GM23338 (cell line): Measurements from ENCODE around the gene TAS2R40. TPM values are rescaled to one million over a fixed set of nuclear protein-coding genes. Genes with fewer than 3 reads are reported as not detected.

Source experiments
- ATAC-seq: fragments of 200-7000 bp; cut with Tn5 transposase; 3 replicates; pipeline ENCODE4 v1.9.1; 2020
- DNase-seq: peaks from one replicate; pipeline ENCODE4 v3.0.0-alpha.2; 2015; ENCODE audit warnings: low spot score
- H2AFZ ChIP-seq: fragments of 200-600 bp; sonication (generic); 2 replicates; pipeline ENCODE4 v1.8.0; 2016; ENCODE audit warnings: antibody characterized with exemption, mild to moderate bottlenecking, moderate library complexity
- H3F3A ChIP-seq: fragments of 200-600 bp; sonication (generic); replicated peaks from 2 replicates; pipeline ENCODE4 v1.8.0; 2017; ENCODE audit warnings: antibody characterized with exemption, mixed run types, low read depth
- H3K27ac ChIP-seq: fragments of 200-600 bp; sonication (generic); 2 replicates; pipeline ENCODE4 v1.6.1; 2016; ENCODE audit warnings: low read depth
- H3K27me3 ChIP-seq: fragments of 200-600 bp; sonication (generic); 2 replicates; pipeline ENCODE4 v1.8.0; 2016; ENCODE audit warnings: mild to moderate bottlenecking, mixed run types, moderate library complexity; ENCODE audit not compliant: insufficient read depth
- H3K36me3 ChIP-seq: fragments of 200-600 bp; sonication (generic); 2 replicates; pipeline ENCODE4 v1.8.0; 2016; ENCODE audit warnings: mild to moderate bottlenecking; ENCODE audit not compliant: insufficient read depth
- H3K4me1 ChIP-seq: fragments of 200-600 bp; sonication (generic); 2 replicates; pipeline ENCODE4 v1.8.0; 2016; ENCODE audit warnings: mild to moderate bottlenecking, moderate library complexity; ENCODE audit not compliant: insufficient read depth
- H3K4me2 ChIP-seq: fragments of 200-600 bp; sonication (generic); 2 replicates; pipeline ENCODE4 v1.7.1; 2017; ENCODE audit warnings: mixed run types
- H3K4me3 ChIP-seq: fragments of 200-600 bp; sonication (generic); 2 replicates; pipeline ENCODE4 v1.6.1; 2016; ENCODE audit warnings: mixed run types
- H3K79me2 ChIP-seq: fragments of 200-600 bp; sonication (generic); replicated peaks from 2 replicates; pipeline ENCODE4 v1.8.0; 2017; ENCODE audit warnings: mild to moderate bottlenecking; ENCODE audit not compliant: insufficient read depth
- H3K9me2 ChIP-seq: fragments of 200-600 bp; sonication (generic); 2 replicates; pipeline ENCODE4 v1.8.0; 2017; ENCODE audit not compliant: insufficient read depth
- H4K20me1 ChIP-seq: fragments of 200-600 bp; sonication (generic); replicated peaks from 2 replicates; pipeline ENCODE4 v1.8.0; 2017; ENCODE audit warnings: mild to moderate bottlenecking; ENCODE audit not compliant: insufficient read depth
- H3K27ac Mint-ChIP-seq: 2 replicates; pipeline ENCODE4 v1.8.0; 2020; ENCODE audit warnings: inconsistent platforms, mild to moderate bottlenecking, moderate library complexity, mixed read lengths
- H3K27me3 Mint-ChIP-seq: 3 replicates; pipeline ENCODE4 v1.8.0; 2022; ENCODE audit warnings: low read depth, mild to moderate bottlenecking, moderate library complexity, mixed read lengths, inconsistent platforms; ENCODE audit not compliant: insufficient read depth, poor library complexity
- H3K36me3 Mint-ChIP-seq: 3 replicates; pipeline ENCODE4 v1.8.0; 2021; ENCODE audit warnings: low read depth, mild to moderate bottlenecking, inconsistent platforms, moderate library complexity, mixed read lengths
- H3K4me1 Mint-ChIP-seq: 3 replicates; pipeline ENCODE4 v1.8.0; 2020; ENCODE audit warnings: mild to moderate bottlenecking, inconsistent platforms, mixed read lengths
- H3K4me3 Mint-ChIP-seq: 3 replicates; pipeline ENCODE4 v1.8.0; 2021; ENCODE audit warnings: moderate library complexity, mild to moderate bottlenecking, inconsistent platforms, mixed read lengths
- H3K9me3 Mint-ChIP-seq: 3 replicates; pipeline ENCODE4 v1.8.0; 2020; ENCODE audit warnings: moderate library complexity, mild to moderate bottlenecking, inconsistent platforms, mixed read lengths
- CREB1 ChIP-seq: fragments of 250-450 bp; sonication (Bioruptor Pico); IDR thresholded peaks from 2 replicates; pipeline ENCODE4 v1.5.0; 2020; ENCODE audit warnings: low read depth, mild to moderate bottlenecking, moderate library complexity
- EZH2 ChIP-seq: fragments of 200-600 bp; sonication (generic); IDR thresholded peaks from one replicate; pipeline ENCODE4 v1.8.0; 2017; ENCODE audit warnings: antibody characterized with exemption, mild to moderate bottlenecking, low read depth; ENCODE audit not compliant: unreplicated experiment
- EZH2phosphoT487 ChIP-seq: fragments of 200-600 bp; sonication (generic); IDR thresholded peaks from one replicate; pipeline ENCODE4 v1.8.1; 2018; ENCODE audit warnings: antibody characterized with exemption; ENCODE audit not compliant: unreplicated experiment
- JUNB ChIP-seq: IDR thresholded peaks from one replicate; pipeline ENCODE4 v1.6.1; 2016; ENCODE audit warnings: antibody characterized with exemption; ENCODE audit not compliant: unreplicated experiment
- POLR2AphosphoS5 ChIP-seq: IDR thresholded peaks from 2 replicates; pipeline ENCODE4 v1.6.1; 2016; ENCODE audit warnings: antibody characterized with exemption, low read depth
- STAT1 ChIP-seq: IDR thresholded peaks from one replicate; pipeline ENCODE4 v1.6.1; 2016; ENCODE audit warnings: antibody characterized with exemption; ENCODE audit not compliant: unreplicated experiment
- polyA plus RNA-seq: library from polyadenylated mRNA; unstranded; fragments of >200 nt; fragmentation: Nextera tagmentation; extraction: Ambion mirVana; gene quantifications from 2 replicates; pipeline ENCODE4 v1.2.1, GENCODE V29; 2016
- total RNA-seq: library from RNA; depleted of rRNA; stranded (reverse); fragments of >200 nt; shearing (Covaris generic); gene quantifications from 2 replicates; pipeline ENCODE4 v1.2.3, GENCODE V29; 2014
- TF ChIP-seq, protein P1 (sequence below), 2 experiments: fragments of 200-600 bp in 1 of 2; sonication (generic) in 1 of 2; conservative IDR thresholded peaks; 2 replicates each; pipeline versions ENCODE4 v1.5.1 to v1.6.1; 2016 to 2017; ENCODE audit warnings: antibody characterized with exemption in 2 of 2, low read depth in 2 of 2, mild to moderate bottlenecking in 2 of 2, moderate library complexity in 1 of 2
- TF ChIP-seq, protein P2 (sequence below): fragments of 250-450 bp; sonication (Bioruptor Pico); IDR thresholded peaks from 2 replicates; pipeline ENCODE4 v1.5.0; 2020; ENCODE audit warnings: mild to moderate bottlenecking, moderate library complexity
- TF ChIP-seq, protein P3 (sequence below): IDR thresholded peaks from 2 replicates; pipeline ENCODE4 v1.6.1; 2016; ENCODE audit warnings: antibody characterized with exemption

Gene TAS2R40
- total and polyA plus RNA-seq, 2 experiments from 2014 or later: not detected

DNA sequence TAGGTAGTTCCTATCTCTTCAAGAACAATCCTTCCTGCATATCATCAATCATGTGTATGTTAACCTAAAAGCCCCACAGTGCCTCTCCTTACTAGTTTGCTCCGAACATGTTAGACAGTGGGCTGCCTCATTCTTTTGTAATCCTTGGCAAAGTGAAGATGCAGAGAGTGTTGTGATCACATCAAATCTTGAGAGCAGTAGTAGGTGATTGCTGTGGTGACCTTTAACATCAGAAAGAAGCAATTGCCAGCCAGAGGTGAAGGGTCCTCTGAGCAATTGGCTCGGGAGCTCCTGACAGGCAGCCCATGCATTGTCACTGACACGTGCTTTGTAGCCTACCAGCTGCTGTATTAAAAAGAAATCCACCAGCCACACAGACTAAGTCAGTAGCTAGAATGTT, 21.8 kb downstream of the TAS2R40 start (continued):
- TF ChIP-seq, protein P1, sequence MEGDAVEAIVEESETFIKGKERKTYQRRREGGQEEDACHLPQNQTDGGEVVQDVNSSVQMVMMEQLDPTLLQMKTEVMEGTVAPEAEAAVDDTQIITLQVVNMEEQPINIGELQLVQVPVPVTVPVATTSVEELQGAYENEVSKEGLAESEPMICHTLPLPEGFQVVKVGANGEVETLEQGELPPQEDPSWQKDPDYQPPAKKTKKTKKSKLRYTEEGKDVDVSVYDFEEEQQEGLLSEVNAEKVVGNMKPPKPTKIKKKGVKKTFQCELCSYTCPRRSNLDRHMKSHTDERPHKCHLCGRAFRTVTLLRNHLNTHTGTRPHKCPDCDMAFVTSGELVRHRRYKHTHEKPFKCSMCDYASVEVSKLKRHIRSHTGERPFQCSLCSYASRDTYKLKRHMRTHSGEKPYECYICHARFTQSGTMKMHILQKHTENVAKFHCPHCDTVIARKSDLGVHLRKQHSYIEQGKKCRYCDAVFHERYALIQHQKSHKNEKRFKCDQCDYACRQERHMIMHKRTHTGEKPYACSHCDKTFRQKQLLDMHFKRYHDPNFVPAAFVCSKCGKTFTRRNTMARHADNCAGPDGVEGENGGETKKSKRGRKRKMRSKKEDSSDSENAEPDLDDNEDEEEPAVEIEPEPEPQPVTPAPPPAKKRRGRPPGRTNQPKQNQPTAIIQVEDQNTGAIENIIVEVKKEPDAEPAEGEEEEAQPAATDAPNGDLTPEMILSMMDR (conservative IDR thresholded peaks at IDR 0.05; ENCODE audit: low read depth in 2 of 2): no peak
- TF ChIP-seq, protein P2, sequence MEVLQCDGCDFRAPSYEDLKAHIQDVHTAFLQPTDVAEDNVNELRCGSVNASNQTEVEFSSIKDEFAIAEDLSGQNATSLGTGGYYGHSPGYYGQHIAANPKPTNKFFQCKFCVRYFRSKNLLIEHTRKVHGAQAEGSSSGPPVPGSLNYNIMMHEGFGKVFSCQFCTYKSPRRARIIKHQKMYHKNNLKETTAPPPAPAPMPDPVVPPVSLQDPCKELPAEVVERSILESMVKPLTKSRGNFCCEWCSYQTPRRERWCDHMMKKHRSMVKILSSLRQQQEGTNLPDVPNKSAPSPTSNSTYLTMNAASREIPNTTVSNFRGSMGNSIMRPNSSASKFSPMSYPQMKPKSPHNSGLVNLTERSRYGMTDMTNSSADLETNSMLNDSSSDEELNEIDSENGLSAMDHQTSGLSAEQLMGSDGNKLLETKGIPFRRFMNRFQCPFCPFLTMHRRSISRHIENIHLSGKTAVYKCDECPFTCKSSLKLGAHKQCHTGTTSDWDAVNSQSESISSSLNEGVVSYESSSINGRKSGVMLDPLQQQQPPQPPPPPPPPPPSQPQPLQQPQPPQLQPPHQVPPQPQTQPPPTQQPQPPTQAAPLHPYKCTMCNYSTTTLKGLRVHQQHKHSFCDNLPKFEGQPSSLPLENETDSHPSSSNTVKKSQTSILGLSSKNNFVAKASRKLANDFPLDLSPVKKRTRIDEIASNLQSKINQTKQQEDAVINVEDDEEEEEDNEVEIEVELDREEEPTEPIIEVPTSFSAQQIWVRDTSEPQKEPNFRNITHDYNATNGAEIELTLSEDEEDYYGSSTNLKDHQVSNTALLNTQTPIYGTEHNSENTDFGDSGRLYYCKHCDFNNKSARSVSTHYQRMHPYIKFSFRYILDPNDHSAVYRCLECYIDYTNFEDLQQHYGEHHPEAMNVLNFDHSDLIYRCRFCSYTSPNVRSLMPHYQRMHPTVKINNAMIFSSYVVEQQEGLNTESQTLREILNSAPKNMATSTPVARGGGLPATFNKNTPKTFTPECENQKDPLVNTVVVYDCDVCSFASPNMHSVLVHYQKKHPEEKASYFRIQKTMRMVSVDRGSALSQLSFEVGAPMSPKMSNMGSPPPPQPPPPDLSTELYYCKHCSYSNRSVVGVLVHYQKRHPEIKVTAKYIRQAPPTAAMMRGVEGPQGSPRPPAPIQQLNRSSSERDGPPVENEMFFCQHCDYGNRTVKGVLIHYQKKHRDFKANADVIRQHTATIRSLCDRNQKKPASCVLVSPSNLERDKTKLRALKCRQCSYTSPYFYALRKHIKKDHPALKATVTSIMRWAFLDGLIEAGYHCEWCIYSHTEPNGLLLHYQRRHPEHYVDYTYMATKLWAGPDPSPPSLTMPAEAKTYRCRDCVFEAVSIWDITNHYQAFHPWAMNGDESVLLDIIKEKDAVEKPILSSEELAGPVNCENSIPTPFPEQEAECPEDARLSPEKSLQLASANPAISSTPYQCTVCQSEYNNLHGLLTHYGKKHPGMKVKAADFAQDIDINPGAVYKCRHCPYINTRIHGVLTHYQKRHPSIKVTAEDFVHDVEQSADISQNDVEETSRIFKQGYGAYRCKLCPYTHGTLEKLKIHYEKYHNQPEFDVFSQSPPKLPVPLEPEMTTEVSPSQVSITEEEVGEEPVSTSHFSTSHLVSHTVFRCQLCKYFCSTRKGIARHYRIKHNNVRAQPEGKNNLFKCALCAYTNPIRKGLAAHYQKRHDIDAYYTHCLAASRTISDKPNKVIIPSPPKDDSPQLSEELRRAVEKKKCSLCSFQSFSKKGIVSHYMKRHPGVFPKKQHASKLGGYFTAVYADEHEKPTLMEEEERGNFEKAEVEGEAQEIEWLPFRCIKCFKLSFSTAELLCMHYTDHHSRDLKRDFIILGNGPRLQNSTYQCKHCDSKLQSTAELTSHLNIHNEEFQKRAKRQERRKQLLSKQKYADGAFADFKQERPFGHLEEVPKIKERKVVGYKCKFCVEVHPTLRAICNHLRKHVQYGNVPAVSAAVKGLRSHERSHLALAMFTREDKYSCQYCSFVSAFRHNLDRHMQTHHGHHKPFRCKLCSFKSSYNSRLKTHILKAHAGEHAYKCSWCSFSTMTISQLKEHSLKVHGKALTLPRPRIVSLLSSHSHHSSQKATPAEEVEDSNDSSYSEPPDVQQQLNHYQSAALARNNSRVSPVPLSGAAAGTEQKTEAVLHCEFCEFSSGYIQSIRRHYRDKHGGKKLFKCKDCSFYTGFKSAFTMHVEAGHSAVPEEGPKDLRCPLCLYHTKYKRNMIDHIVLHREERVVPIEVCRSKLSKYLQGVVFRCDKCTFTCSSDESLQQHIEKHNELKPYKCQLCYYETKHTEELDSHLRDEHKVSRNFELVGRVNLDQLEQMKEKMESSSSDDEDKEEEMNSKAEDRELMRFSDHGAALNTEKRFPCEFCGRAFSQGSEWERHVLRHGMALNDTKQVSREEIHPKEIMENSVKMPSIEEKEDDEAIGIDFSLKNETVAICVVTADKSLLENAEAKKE (CRISPR knock-in tag): no peak
- TF ChIP-seq, protein P3, sequence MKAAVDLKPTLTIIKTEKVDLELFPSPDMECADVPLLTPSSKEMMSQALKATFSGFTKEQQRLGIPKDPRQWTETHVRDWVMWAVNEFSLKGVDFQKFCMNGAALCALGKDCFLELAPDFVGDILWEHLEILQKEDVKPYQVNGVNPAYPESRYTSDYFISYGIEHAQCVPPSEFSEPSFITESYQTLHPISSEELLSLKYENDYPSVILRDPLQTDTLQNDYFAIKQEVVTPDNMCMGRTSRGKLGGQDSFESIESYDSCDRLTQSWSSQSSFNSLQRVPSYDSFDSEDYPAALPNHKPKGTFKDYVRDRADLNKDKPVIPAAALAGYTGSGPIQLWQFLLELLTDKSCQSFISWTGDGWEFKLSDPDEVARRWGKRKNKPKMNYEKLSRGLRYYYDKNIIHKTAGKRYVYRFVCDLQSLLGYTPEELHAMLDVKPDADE: no peak
- TF ChIP-seq CREB1 (CRISPR knock-in tag): no peak

DNA sequence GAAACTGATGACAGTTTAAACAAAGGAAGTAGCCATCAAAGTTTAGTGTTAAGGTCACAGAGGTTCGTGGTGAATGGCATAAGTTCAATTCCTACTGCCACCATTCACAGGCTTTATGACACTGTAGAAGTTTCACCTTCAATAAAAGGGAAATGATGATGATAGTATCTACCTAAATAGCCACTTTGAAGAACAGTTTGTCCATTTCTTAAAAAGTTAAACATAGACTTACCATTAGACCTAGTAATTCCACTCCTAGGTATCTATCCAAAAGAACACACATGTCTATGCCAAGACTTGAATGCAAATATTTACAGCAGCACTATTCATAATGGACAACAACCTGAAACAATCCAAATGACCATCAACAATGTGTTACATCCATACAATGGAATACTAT, 22.5 kb downstream of the TAS2R40 start:
- H4K20me1 ChIP-seq: no peaks in the 10 kb centered on the region
- TF ChIP-seq, protein P1 (conservative IDR thresholded peaks at IDR 0.05; ENCODE audit: low read depth in 2 of 2): no peak
- TF ChIP-seq POLR2AphosphoS5 (no peak), CREB1 (CRISPR knock-in tag) (no peak), EZH2phosphoT487 (no peak), EZH2 (no peak), JUNB (no peak), STAT1 (no peak)
- TF ChIP-seq, protein P3: no peak

More for the DNA sequence above, 22.5 kb downstream of the TAS2R40 start:
- no peak overlapping the region for H3K4me3 Mint-ChIP-seq
- ATAC-seq: no peak
- no peaks in the 10 kb centered on the region for H3K27me3 ChIP-seq
- H3K27me3 Mint-ChIP-seq: no peaks in the 10 kb centered on the region
- H3K79me2 ChIP-seq: no peaks in the 10 kb centered on the region
- H3K27ac ChIP-seq: no peak overlapping the region
- no peak overlapping the region for H3K4me2 ChIP-seq
- no peak overlapping the region for H2AFZ ChIP-seq
- no peaks in the 10 kb centered on the region for H3K9me2 ChIP-seq
- no peaks in the 10 kb centered on the region; the same call in 2 of the 3 replicates for H3K4me1 Mint-ChIP-seq
- H3K36me3 ChIP-seq: no peaks in the 10 kb centered on the region
- H3K36me3 Mint-ChIP-seq: no peaks in the 10 kb centered on the region
- no peaks in the 10 kb centered on the region for H3K9me3 Mint-ChIP-seq
- no peak overlapping the region for H3K4me3 ChIP-seq
- H3K27ac Mint-ChIP-seq: no peak overlapping the region
- DNase-seq: no peak
- H3F3A ChIP-seq: no peaks in the 10 kb centered on the region
- no peaks in the 10 kb centered on the region for H3K4me1 ChIP-seq
